Fibroblast of pulmonary artery (primary cell): Measurements from ENCODE around the gene VAV1.

ENCODE experiments used
- DNase-seq: peaks from one replicate; pipeline ENCODE4 v3.0.0-alpha.2; 2010; ENCODE audit warnings: low read depth
- H3K4me3 ChIP-seq: replicated peaks from 2 replicates; pipeline ENCODE4 v1.5.1; 2011; ENCODE audit warnings: low read depth, mild to moderate bottlenecking, control low read depth, low read length, moderate library complexity
- CTCF ChIP-seq: IDR thresholded peaks from 2 replicates; pipeline ENCODE4 v1.5.1; 2011; ENCODE audit warnings: mild to moderate bottlenecking, control low read depth, low read length, inconsistent platforms; ENCODE audit errors: missing control alignments

VAV1 gene

GRCh38 chr19:6854758-6855157, 82.2 kb downstream of the VAV1 start:
- no peak for DNase-seq
- no peak for TF ChIP-seq CTCF
- H3K4me3 ChIP-seq: no peak overlapping the region

GRCh38 chr19:6856749-6857372, 84.4 kb downstream of the VAV1 start:
- H3K4me3 ChIP-seq: no peak overlapping the region
- DNase-seq: no peak
- TF ChIP-seq CTCF: no peak

GRCh38 chr19:6861683-6862286, 89.3 kb downstream of the VAV1 start:
- DNase-seq: no peak
- no peak for TF ChIP-seq CTCF
- no peak overlapping the region for H3K4me3 ChIP-seq

GRCh38 chr19:6862673-6863078, 90.2 kb downstream of the VAV1 start:
- TF ChIP-seq CTCF: peak; percentile 92
- H3K4me3 ChIP-seq: peak overlapping the region; percentile 34
- peak; percentile 87 for DNase-seq

- no peak for TF ChIP-seq CTCF
- H3K4me3 ChIP-seq: no peak overlapping the region
- DNase-seq: no peak
Measured at GRCh38 chr19:6864325-6864940, 91.9 kb downstream of the VAV1 start.

- H3K4me3 ChIP-seq: no peak overlapping the region
- no peak for TF ChIP-seq CTCF
- DNase-seq: no peak
Measured at GRCh38 chr19:6865849-6866248, 93.3 kb downstream of the VAV1 start.
